Glutamatergic neuron (in vitro differentiated cells): ENCODE measurements around the gene ZNF837. TPM values are rescaled to one million over a fixed set of nuclear protein-coding genes. Genes with fewer than 3 reads are reported as not detected.
"Not testable (repeated sequence)": the region's sequence is repeated elsewhere in the genome, so short reads cannot be mapped to it uniquely, and the experiment has no call there.

Experiments used
- DNase-seq: peaks from one replicate; pipeline ENCODE4 v3.0.0; 2022
- H3K27ac Mint-ChIP-seq: one replicate; pipeline ENCODE4 v1.8.0; 2020; ENCODE audit warnings: mild to moderate bottlenecking, mixed read lengths, inconsistent platforms; ENCODE audit not compliant: unreplicated experiment
- H3K27me3 Mint-ChIP-seq: one replicate; pipeline ENCODE4 v1.8.0; 2020; ENCODE audit warnings: mild to moderate bottlenecking, moderate library complexity, mixed read lengths, inconsistent platforms; ENCODE audit not compliant: unreplicated experiment
- H3K36me3 Mint-ChIP-seq: one replicate; pipeline ENCODE4 v1.8.0; 2020; ENCODE audit warnings: mild to moderate bottlenecking, mixed read lengths, inconsistent platforms; ENCODE audit not compliant: unreplicated experiment
- H3K4me1 Mint-ChIP-seq: one replicate; pipeline ENCODE4 v1.8.0; 2020; ENCODE audit warnings: mild to moderate bottlenecking, low read depth, mixed read lengths, inconsistent platforms; ENCODE audit not compliant: unreplicated experiment
- H3K4me3 Mint-ChIP-seq: one replicate; pipeline ENCODE4 v1.8.0; 2020; ENCODE audit warnings: mild to moderate bottlenecking, mixed read lengths, inconsistent platforms; ENCODE audit not compliant: unreplicated experiment
- H3K9me3 Mint-ChIP-seq: one replicate; pipeline ENCODE4 v1.8.0; 2020; ENCODE audit warnings: mild to moderate bottlenecking, moderate library complexity, mixed read lengths, inconsistent platforms; ENCODE audit not compliant: unreplicated experiment
- CTCF ChIP-seq: fragments of 200-600 bp; sonication (generic); IDR thresholded peaks from one replicate; pipeline ENCODE4 v1.5.0; 2021; ENCODE audit not compliant: partially characterized antibody, unreplicated experiment
- total RNA-seq: library from RNA; stranded (reverse); fragmentation: NEBNext Ultra II Directional; extraction: Animal tissue kit (Norgen Biotek cat#: 25700); gene quantifications from one replicate; pipeline ENCODE4 v1.2.1, GENCODE V29; 2021; ENCODE audit not compliant: unreplicated experiment

Gene ZNF837
- total RNA-seq, 1 donor from 2014 or later = 2.0 TPM

GRCh38 chr19:58350001-58350861, 30.6 kb downstream of the ZNF837 start:
- H3K9me3 Mint-ChIP-seq = peaks cover 14% of the 10 kb centered on the region
- no peak for DNase-seq
- peaks cover 9% of the 10 kb centered on the region for H3K27me3 Mint-ChIP-seq
- no peak overlapping the region for H3K27ac Mint-ChIP-seq
- H3K36me3 Mint-ChIP-seq = peaks cover 10% of the 10 kb centered on the region
- peaks cover 7% of the 10 kb centered on the region for H3K4me1 Mint-ChIP-seq
- TF ChIP-seq CTCF = no peak
- no peak overlapping the region for H3K4me3 Mint-ChIP-seq

- H3K27me3 Mint-ChIP-seq = peaks cover 7% of the 10 kb centered on the region
- peaks cover 12% of the 10 kb centered on the region for H3K9me3 Mint-ChIP-seq
- H3K4me3 Mint-ChIP-seq = peak overlapping the region; percentile 64
- no peak for DNase-seq
- H3K4me1 Mint-ChIP-seq = peaks cover 7% of the 10 kb centered on the region
- no peak for TF ChIP-seq CTCF
- no peak overlapping the region for H3K27ac Mint-ChIP-seq
- peaks cover 10% of the 10 kb centered on the region for H3K36me3 Mint-ChIP-seq
These were observed 31.2 kb downstream of the ZNF837 start for GRCh38 chr19:58349590-58349989.

GRCh38 chr19:58348080-58348479, 32.8 kb downstream of the ZNF837 start:
- DNase-seq, H3K4me1 Mint-ChIP-seq, H3K36me3 Mint-ChIP-seq, H3K27me3 Mint-ChIP-seq: not testable (repeated sequence)
- Mint-ChIP-seq H3K4me3 (peak overlapping the region; percentile 97), H3K27ac (peak overlapping the region; percentile 84), H3K9me3 (peaks cover 14% of the 10 kb centered on the region)

GRCh38 chr19:58346961-58347929, 33.6 kb downstream of the ZNF837 start:
- peaks cover 7% of the 10 kb centered on the region for H3K4me1 Mint-ChIP-seq

More at GRCh38 chr19:58346961-58347929, 33.6 kb downstream of the ZNF837 start:
- TF ChIP-seq CTCF = no peak
- H3K4me3 Mint-ChIP-seq = peak overlapping the region; percentile 97
- peak overlapping the region; percentile 84 for H3K27ac Mint-ChIP-seq
- peaks cover 13% of the 10 kb centered on the region for H3K9me3 Mint-ChIP-seq
- DNase-seq = peak; percentile 85
- H3K27me3 Mint-ChIP-seq = peaks cover 7% of the 10 kb centered on the region
- peaks cover 14% of the 10 kb centered on the region for H3K36me3 Mint-ChIP-seq
